ENCODE measurements around the gene MYOM1.

Gene MYOM1

GRCh38 chr18:3048820-3049349 lies 170.9 kb downstream of the MYOM1 start:
- no peaks in the 10 kb centered on the region for H4K20me1 ChIP-seq (ENCODE audit: insufficient read depth, low read length)
- no peak overlapping the region for H3K9ac ChIP-seq (ENCODE audit: low read length)
- no peaks in the 10 kb centered on the region for H3K36me3 ChIP-seq (replicated peaks; ENCODE audit: low read depth, low read length)
- no peaks in the 10 kb centered on the region for H3K27me3 ChIP-seq (ENCODE audit: low read depth, low read length)
- no peak overlapping the region for H2AFZ ChIP-seq (ENCODE audit: low read depth, low read length)
- H3K4me1 ChIP-seq (ENCODE audit: low read length) = 0 out of 2 replicates have a peak, but pooled peaks cover 6% of the 10 kb centered on the region
- H3K9me3 ChIP-seq (ENCODE audit: insufficient read depth, low read length) = no peaks in the 10 kb centered on the region
- no peaks in the 10 kb centered on the region for H3K79me2 ChIP-seq (ENCODE audit: low read length)
- no peak overlapping the region for H3K27ac ChIP-seq (ENCODE audit: low read length)
- no peak overlapping the region for H3K4me3 ChIP-seq (ENCODE audit: low read length)
- no peak overlapping the region for H3K4me2 ChIP-seq (ENCODE audit: low read length)
- no peak for TF ChIP-seq EZH2phosphoT487 (IDR thresholded peaks at IDR 0.05; ENCODE audit: low read depth)
- TF ChIP-seq, protein P1, sequence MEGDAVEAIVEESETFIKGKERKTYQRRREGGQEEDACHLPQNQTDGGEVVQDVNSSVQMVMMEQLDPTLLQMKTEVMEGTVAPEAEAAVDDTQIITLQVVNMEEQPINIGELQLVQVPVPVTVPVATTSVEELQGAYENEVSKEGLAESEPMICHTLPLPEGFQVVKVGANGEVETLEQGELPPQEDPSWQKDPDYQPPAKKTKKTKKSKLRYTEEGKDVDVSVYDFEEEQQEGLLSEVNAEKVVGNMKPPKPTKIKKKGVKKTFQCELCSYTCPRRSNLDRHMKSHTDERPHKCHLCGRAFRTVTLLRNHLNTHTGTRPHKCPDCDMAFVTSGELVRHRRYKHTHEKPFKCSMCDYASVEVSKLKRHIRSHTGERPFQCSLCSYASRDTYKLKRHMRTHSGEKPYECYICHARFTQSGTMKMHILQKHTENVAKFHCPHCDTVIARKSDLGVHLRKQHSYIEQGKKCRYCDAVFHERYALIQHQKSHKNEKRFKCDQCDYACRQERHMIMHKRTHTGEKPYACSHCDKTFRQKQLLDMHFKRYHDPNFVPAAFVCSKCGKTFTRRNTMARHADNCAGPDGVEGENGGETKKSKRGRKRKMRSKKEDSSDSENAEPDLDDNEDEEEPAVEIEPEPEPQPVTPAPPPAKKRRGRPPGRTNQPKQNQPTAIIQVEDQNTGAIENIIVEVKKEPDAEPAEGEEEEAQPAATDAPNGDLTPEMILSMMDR (IDR thresholded peaks at IDR 0.05; ENCODE audit: low read depth, low read length) = no peak

GRCh38 chr18:3048121-3048520 lies 171.6 kb downstream of the MYOM1 start:
- H3K9me3 ChIP-seq (ENCODE audit: insufficient read depth, low read length) = no peaks in the 10 kb centered on the region
- H3K27me3 ChIP-seq (ENCODE audit: low read depth, low read length) = no peaks in the 10 kb centered on the region
- no peaks in the 10 kb centered on the region for H3K36me3 ChIP-seq (replicated peaks; ENCODE audit: low read depth, low read length)
- no peak overlapping the region for H2AFZ ChIP-seq (ENCODE audit: low read depth, low read length)
- no peak overlapping the region for H3K4me3 ChIP-seq (ENCODE audit: low read length)
- H3K4me2 ChIP-seq (ENCODE audit: low read length) = no peak overlapping the region
- H3K79me2 ChIP-seq (ENCODE audit: low read length) = no peaks in the 10 kb centered on the region
- no peak overlapping the region for H3K9ac ChIP-seq (ENCODE audit: low read length)
- H4K20me1 ChIP-seq (ENCODE audit: insufficient read depth, low read length) = no peaks in the 10 kb centered on the region
- no peak overlapping the region for H3K27ac ChIP-seq (ENCODE audit: low read length)
- H3K4me1 ChIP-seq (ENCODE audit: low read length) = 0 out of 2 replicates have a peak, but pooled peaks cover 6% of the 10 kb centered on the region
- no peak for TF ChIP-seq EZH2phosphoT487 (IDR thresholded peaks at IDR 0.05; ENCODE audit: low read depth)
- TF ChIP-seq, protein P1 (IDR thresholded peaks at IDR 0.05; ENCODE audit: low read depth, low read length) = no peak

DNA sequence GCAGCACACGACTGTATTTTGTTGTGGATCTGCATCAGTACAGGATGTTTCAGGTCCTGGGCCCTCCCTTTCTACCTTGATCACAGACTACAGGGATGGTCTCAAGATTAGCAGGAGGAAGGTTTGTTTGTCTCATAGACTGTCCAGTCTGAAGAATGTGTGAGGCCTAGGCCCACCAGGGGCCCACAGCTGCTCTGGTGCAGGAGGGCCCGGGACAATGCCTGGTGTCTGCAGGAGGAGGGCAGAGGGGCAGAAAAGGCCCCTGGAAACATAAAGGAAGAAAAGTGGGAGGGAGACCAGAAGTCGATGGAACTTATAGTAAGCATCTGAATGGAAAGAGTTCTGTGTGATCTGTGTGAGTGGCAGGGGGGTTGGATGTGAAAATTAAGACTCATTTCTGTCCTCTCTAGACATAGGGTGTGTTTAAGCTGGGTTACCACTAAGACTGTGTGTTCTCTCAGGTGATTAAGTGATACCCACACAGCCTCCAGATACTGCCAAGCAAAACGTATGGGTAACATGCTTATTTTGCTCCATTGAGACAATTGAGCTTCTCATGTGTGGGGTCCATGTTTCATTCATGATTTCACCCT lies 173.5 kb downstream of the MYOM1 start:
- H3K79me2 ChIP-seq (ENCODE audit: low read length) = no peaks in the 10 kb centered on the region
- no peaks in the 10 kb centered on the region for H3K27me3 ChIP-seq (ENCODE audit: low read depth, low read length)
- H3K4me2 ChIP-seq (ENCODE audit: low read length) = no peak overlapping the region
- TF ChIP-seq EZH2phosphoT487 (IDR thresholded peaks at IDR 0.05; ENCODE audit: low read depth) = no peak
- TF ChIP-seq, protein P1 (IDR thresholded peaks at IDR 0.05; ENCODE audit: low read depth, low read length) = no peak
- no peaks in the 10 kb centered on the region for H3K9me3 ChIP-seq (ENCODE audit: insufficient read depth, low read length)
- H3K4me3 ChIP-seq (ENCODE audit: low read length) = no peak overlapping the region
- peak overlapping the region; percentile 39; the same call in 1 of the 2 replicates for H2AFZ ChIP-seq (ENCODE audit: low read depth, low read length)
- no peak overlapping the region for H3K9ac ChIP-seq (ENCODE audit: low read length)
- no peak overlapping the region for H3K27ac ChIP-seq (ENCODE audit: low read length)
- H4K20me1 ChIP-seq (ENCODE audit: insufficient read depth, low read length) = no peaks in the 10 kb centered on the region
- no peaks in the 10 kb centered on the region for H3K36me3 ChIP-seq (replicated peaks; ENCODE audit: low read depth, low read length)
- 0 out of 2 replicates have a peak, but pooled peaks cover 6% of the 10 kb centered on the region for H3K4me1 ChIP-seq (ENCODE audit: low read length)

DNA sequence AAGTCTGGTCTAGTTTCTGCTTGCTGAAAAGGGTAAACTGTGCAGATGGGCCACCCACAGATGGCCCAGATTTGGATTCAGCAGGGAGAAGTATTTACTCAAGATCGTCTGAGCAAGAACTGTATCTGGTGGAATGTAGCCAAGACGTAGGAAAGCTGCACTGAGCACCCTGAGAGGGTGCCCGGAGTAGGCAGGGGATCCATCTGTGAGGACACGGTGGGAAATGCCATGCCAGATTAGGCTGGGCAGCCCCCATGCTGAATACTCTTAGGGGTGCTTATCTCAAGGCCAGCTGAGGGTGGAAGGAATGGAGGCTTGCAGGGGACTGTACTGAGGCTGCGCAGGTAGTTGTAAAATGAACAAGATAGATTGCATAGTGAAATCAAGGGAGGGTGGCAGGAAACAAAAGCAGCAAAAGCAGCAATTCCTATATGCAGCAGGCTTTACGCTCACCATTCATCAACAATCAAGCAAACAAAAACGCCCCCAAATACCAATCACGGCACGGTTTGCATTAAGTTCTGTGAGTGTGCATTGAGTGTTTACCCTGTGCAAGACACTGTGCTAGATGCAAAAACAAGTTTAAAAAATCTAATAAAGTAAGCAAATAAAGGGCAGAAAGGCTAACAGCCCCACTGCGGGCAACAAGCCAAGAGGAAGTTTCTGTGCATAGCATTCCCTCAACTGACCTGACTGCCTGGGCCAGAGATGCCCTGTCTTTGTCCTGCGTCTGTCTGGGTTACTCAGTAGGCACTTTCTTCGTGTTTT lies 174.7 kb downstream of the MYOM1 start:
- Histone ChIP-seq H4K20me1 (ENCODE audit: insufficient read depth, low read length) (no peaks in the 10 kb centered on the region), H3K4me1 (ENCODE audit: low read length) (0 out of 2 replicates have a peak, but pooled peaks cover 6% of the 10 kb centered on the region), H2AFZ (ENCODE audit: low read depth, low read length) (no peak overlapping the region), H3K27me3 (ENCODE audit: low read depth, low read length) (no peaks in the 10 kb centered on the region), H3K79me2 (ENCODE audit: low read length) (no peaks in the 10 kb centered on the region), H3K9me3 (ENCODE audit: insufficient read depth, low read length) (no peaks in the 10 kb centered on the region), H3K9ac (ENCODE audit: low read length) (no peak overlapping the region), H3K27ac (ENCODE audit: low read length) (no peak overlapping the region), H3K4me3 (ENCODE audit: low read length) (no peak overlapping the region), H3K4me2 (ENCODE audit: low read length) (no peak overlapping the region), H3K36me3 (replicated peaks; ENCODE audit: low read depth, low read length) (no peaks in the 10 kb centered on the region)
- TF ChIP-seq, protein P1 (IDR thresholded peaks at IDR 0.05; ENCODE audit: low read depth, low read length) = no peak
- no peak for TF ChIP-seq EZH2phosphoT487 (IDR thresholded peaks at IDR 0.05; ENCODE audit: low read depth)

Measured in OCI-LY3 (cell line).